Hepatocyte (in vitro differentiated cells): ENCODE measurements around the gene MBP.

Experiments
- EZH2phosphoT487 ChIP-seq: fragments of 200-600 bp; sonication (generic); IDR thresholded peaks from one replicate; pipeline ENCODE4 v1.6.1; 2018; ENCODE audit warnings: antibody characterized with exemption, mild to moderate bottlenecking, low read depth, moderate library complexity; ENCODE audit not compliant: unreplicated experiment, severe bottlenecking
- TF ChIP-seq, protein P1 (sequence below): fragments of 200-600 bp; sonication (generic); IDR thresholded peaks from 2 replicates; pipeline ENCODE4 v1.5.1; 2016; ENCODE audit warnings: antibody characterized with exemption, mild to moderate bottlenecking; ENCODE audit not compliant: poor library complexity

DNA sequence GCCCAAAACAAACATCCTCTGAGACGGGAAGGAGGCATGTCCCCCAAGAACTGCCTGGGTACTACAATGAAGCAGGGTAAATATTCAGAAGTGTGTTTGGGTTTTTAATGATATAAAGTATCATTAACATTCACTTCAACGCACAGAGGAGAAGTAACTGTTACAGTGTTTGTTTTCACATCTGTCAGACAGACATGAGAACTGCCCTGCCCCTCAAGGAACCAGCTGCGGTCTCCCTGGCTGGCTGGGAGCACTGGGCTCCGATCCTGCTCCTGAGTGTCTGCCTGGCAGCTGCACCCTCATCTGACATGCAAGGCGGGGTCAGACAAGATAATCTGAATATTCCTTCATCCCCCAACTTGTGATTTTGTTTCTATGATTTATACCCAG, 75.6 kb downstream of the MBP start:
- TF ChIP-seq, protein P1, sequence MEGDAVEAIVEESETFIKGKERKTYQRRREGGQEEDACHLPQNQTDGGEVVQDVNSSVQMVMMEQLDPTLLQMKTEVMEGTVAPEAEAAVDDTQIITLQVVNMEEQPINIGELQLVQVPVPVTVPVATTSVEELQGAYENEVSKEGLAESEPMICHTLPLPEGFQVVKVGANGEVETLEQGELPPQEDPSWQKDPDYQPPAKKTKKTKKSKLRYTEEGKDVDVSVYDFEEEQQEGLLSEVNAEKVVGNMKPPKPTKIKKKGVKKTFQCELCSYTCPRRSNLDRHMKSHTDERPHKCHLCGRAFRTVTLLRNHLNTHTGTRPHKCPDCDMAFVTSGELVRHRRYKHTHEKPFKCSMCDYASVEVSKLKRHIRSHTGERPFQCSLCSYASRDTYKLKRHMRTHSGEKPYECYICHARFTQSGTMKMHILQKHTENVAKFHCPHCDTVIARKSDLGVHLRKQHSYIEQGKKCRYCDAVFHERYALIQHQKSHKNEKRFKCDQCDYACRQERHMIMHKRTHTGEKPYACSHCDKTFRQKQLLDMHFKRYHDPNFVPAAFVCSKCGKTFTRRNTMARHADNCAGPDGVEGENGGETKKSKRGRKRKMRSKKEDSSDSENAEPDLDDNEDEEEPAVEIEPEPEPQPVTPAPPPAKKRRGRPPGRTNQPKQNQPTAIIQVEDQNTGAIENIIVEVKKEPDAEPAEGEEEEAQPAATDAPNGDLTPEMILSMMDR = no peak
- no peak for TF ChIP-seq EZH2phosphoT487
